ENCODE measurements around the gene MARCKSL1.

DNA sequence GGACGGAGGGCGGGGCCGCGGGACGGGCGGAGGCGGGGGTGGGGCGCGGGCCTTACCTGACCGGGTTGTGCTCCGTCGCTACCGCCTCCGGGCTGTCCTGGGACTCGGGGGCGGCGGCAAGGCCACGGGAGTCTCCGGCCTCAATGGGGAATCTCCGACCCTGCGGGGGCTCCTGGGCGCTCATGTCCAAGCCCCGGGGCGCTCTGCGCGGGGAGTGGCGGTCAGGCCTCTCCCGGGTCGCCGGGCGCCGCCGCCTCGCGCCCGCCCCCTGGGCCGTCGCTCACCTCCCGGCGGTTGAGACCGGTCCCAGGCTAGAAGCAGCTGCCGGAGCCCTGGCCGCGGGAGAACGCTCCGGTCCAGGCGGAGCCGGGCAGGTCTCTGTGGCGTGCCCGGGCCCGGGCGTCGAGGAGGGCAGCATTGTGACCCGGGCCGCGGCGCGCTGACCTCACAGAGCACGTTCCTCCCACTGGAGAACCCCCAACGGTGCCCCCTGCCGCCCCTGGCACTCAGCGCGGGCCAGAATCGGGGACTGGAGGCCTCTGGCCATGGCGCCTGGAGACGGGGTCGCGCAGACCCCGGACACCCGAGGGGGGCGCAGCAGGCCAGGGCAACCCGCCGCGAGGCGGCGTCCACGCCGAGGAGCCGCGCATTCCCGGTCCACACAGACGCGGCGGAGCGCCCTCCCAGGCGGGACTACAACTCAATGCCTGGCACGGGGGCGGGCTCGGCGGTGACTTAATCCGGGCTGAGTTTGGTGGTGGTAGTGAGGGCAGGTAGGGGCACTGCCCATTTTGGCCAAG lies 25.8 kb upstream of the MARCKSL1 start:
- TF ChIP-seq, protein P1, sequence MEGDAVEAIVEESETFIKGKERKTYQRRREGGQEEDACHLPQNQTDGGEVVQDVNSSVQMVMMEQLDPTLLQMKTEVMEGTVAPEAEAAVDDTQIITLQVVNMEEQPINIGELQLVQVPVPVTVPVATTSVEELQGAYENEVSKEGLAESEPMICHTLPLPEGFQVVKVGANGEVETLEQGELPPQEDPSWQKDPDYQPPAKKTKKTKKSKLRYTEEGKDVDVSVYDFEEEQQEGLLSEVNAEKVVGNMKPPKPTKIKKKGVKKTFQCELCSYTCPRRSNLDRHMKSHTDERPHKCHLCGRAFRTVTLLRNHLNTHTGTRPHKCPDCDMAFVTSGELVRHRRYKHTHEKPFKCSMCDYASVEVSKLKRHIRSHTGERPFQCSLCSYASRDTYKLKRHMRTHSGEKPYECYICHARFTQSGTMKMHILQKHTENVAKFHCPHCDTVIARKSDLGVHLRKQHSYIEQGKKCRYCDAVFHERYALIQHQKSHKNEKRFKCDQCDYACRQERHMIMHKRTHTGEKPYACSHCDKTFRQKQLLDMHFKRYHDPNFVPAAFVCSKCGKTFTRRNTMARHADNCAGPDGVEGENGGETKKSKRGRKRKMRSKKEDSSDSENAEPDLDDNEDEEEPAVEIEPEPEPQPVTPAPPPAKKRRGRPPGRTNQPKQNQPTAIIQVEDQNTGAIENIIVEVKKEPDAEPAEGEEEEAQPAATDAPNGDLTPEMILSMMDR (IDR thresholded peaks at IDR 0.05), result peak in 5 of 6 experiments; percentile 33 to 57 (median 33)
- no peak for TF ChIP-seq POLR2AphosphoS5 (IDR thresholded peaks at IDR 0.05)
- TF ChIP-seq EP300 (IDR thresholded peaks at IDR 0.05), result no peak
- no peak for TF ChIP-seq POLR2A (IDR thresholded peaks at IDR 0.05)

Measured in upper lobe of left lung (tissue), 4 donors.